ENCODE data around the gene LNP1. TPM values are rescaled to one million over a fixed set of nuclear protein-coding genes. Genes with fewer than 3 reads are reported as not detected.

LNP1 gene
- total and polyA plus RNA-seq, 2 of the 8 experiments (the other 6 are each of a cell fraction or from before 2014, with no cell fraction given) = 6.6 to 8.7 TPM

- TF ChIP-seq CTBP2 (IDR thresholded peaks at IDR 0.05; ENCODE audit: borderline replicate concordance, insufficient read depth, insufficient read length, low read length) = no peak
Observed at GRCh38 chr3:100354850-100355249, 46.5 kb upstream of the LNP1 start (continued).
